ENCODE measurements around the gene NETO2. TPM values are rescaled to one million over a fixed set of nuclear protein-coding genes. Genes with fewer than 3 reads are reported as not detected.
"Not testable (repeated sequence)": the region's sequence is repeated elsewhere in the genome, so short reads cannot be mapped to it uniquely, and the experiment has no call there.

The NETO2 gene, protein sequence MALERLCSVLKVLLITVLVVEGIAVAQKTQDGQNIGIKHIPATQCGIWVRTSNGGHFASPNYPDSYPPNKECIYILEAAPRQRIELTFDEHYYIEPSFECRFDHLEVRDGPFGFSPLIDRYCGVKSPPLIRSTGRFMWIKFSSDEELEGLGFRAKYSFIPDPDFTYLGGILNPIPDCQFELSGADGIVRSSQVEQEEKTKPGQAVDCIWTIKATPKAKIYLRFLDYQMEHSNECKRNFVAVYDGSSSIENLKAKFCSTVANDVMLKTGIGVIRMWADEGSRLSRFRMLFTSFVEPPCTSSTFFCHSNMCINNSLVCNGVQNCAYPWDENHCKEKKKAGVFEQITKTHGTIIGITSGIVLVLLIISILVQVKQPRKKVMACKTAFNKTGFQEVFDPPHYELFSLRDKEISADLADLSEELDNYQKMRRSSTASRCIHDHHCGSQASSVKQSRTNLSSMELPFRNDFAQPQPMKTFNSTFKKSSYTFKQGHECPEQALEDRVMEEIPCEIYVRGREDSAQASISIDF
- polyA plus RNA-seq, result 2.6 TPM
- long read RNA-seq, donor 1, full-length matches to known transcripts, result 1 of 1 reads
- long read RNA-seq, donor 1, partial matches to known transcripts, result 0 of 1 reads
- long read RNA-seq, donor 1, other reads (novel, unspliced or antisense), result 0 of 1 reads
- long read RNA-seq, donor 2, full-length matches to known transcripts, result 2 of 2 reads
- long read RNA-seq, donor 2, partial matches to known transcripts, result 0 of 2 reads
- long read RNA-seq, donor 2, other reads (novel, unspliced or antisense), result 0 of 2 reads
- long read RNA-seq, donor 3, result 0 reads
- long read RNA-seq, donor 4, result 0 reads
- long read RNA-seq, donor 5, partial matches to known transcripts, result 0 of 1 reads
- long read RNA-seq, donor 5, other reads (novel, unspliced or antisense), result 0 of 1 reads
- long read RNA-seq, donor 6, partial matches to known transcripts, result 0 of 1 reads
- long read RNA-seq, donor 6, other reads (novel, unspliced or antisense), result 0 of 1 reads
- long read RNA-seq, donor 7, full-length matches to known transcripts, result 2 of 2 reads
- long read RNA-seq, donor 7, partial matches to known transcripts, result 0 of 2 reads
- long read RNA-seq, donor 7, other reads (novel, unspliced or antisense), result 0 of 2 reads
- long read RNA-seq, donor 8, full-length matches to known transcripts, result 2 of 2 reads
- long read RNA-seq, donor 8, partial matches to known transcripts, result 0 of 2 reads
- long read RNA-seq, donor 8, other reads (novel, unspliced or antisense), result 0 of 2 reads
- long read RNA-seq, donor 9, result 0 reads
- long read RNA-seq, donor 10, full-length matches to known transcripts, result 2 of 2 reads
- long read RNA-seq, donor 10, partial matches to known transcripts, result 0 of 2 reads
- long read RNA-seq, donor 10, other reads (novel, unspliced or antisense), result 0 of 2 reads
- long read RNA-seq, donor 11, full-length matches to known transcripts, result 1 of 1 reads
- long read RNA-seq, donor 11, partial matches to known transcripts, result 0 of 1 reads
- long read RNA-seq, donor 11, other reads (novel, unspliced or antisense), result 0 of 1 reads

DNA sequence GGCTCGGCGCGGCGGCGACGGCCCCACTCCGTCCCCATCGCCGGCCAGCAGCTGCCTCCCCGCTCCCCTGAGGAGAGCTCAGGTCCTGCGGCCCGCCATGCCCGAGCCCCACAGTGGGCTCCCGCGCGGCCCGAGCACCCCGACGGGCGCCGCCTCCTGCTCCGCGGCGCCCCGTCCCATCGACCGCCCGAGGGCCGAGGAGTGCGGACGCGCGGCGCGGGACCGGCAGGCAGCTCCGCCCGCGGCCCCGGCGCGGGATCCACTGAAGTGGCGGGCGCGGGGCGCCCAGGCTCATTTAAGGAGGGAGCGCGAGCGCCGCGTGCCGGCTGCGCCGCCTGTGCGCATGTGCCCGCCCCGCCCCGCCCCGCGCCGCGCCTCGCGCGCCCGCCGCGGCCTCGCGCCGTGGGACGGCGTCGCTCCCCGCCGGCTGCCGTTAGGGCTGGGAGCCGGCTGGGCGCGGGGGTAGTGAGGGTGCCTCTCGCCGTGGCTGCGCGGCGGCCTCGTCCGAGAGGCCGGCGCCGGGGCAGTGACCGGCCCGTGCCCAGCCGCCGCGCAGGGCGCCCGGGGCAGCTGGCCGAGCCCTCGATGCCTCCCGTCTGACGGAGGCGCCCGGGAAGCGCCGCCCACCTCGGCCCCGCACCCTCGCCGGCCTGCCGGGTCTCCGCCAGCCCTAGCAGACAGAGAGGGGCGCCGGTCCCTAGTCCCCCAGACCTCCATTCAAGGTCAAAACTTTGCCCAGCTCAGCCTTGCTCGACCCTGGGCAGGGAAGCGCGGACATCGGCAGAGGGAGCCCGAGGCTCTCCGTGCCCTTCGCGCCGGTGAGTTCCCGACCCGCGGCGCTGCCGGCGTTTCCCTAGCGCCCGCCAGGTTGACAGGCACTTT lies at the start of gene NETO2:
TSS of gene NETO2 (minus strand) at position 269 of the 882 bp plus-strand sequence. CDS start 333 bp downstream, outside the sequence.
- H3K27me3 ChIP-seq (ENCODE audit: control insufficient read depth, insufficient read depth, low read length), result peaks cover 34% of the 10 kb centered on the region
- peaks cover 6% of the 10 kb centered on the region for H3K4me1 ChIP-seq (ENCODE audit: control insufficient read depth, insufficient read depth, low read length)
- no CpG with 5 or more reads among the region's 130 CpGs for WGBS (ENCODE audit: insufficient coverage, low lambda C conversion rate)
- H3K36me3 ChIP-seq (ENCODE audit: control insufficient read depth, insufficient read depth, low read length), result no peaks in the 10 kb centered on the region
- DNase-seq, result peak; percentile 11 to 65
- no peak within 1 kb of the TSS for H3K27ac ChIP-seq (ENCODE audit: low read length)
- no peak within 1 kb of the TSS for H3K4me3 ChIP-seq (ENCODE audit: low read length)
- H3K9me3 ChIP-seq (ENCODE audit: control insufficient read depth, low read depth, low read length), result no peaks in the 10 kb centered on the region

DNA sequence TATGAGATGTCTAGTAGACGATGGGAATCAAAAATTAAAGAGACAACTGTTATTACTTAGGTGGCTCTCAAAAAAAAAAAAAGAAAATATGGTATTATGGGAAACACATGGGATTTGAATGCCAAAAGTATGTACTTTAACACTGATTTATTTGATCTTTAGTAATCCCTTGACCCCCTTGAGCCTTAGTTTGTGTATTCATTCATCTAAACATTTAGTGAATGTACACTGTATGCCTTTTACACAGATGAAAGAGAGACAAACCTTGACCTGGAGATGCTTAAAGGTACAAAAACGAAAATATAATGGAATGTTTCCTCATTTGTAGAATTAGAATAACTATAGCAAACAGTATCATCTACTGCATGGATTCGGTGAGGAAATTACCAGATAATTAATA lies 38.6 kb upstream of the NETO2 start:
- no peak overlapping the region for H3K4me3 ChIP-seq (ENCODE audit: low read length)
- no peaks in the 10 kb centered on the region for H3K4me1 ChIP-seq (ENCODE audit: control insufficient read depth, insufficient read depth, low read length)
- 100% methylated on average over 2 of the region's 3 CpGs for WGBS (ENCODE audit: insufficient coverage, low lambda C conversion rate)
- H3K9me3 ChIP-seq (ENCODE audit: control insufficient read depth, low read depth, low read length), result peaks cover 12% of the 10 kb centered on the region
- H3K27ac ChIP-seq (ENCODE audit: low read length), result no peak overlapping the region
- H3K36me3 ChIP-seq (ENCODE audit: control insufficient read depth, insufficient read depth, low read length), result no peaks in the 10 kb centered on the region
- no peak for DNase-seq
- H3K27me3 ChIP-seq (ENCODE audit: control insufficient read depth, insufficient read depth, low read length), result no peaks in the 10 kb centered on the region

DNA sequence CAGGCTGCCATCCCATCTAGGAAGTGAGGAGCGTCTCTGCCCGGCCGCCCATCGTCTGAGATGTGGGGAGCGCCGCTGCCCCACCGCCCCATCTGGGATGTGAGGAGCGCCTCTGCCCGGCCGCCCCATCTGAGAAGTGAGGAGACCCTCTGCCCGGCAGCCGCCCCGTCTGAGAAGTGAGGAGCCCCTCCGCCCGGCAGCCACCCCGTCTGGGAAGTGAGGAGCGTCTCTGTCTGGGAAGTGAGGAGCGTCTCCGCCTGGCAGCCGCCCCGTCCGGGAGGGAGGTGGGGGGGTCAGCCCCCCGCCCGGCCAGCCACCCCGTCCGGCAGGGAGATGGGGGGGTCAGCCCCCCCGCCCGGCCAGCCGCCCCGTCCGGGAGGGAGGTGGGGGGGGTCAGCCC lies 37.3 kb upstream of the NETO2 start:
- H3K4me1 ChIP-seq (ENCODE audit: control insufficient read depth, insufficient read depth, low read length); H3K4me3 ChIP-seq (ENCODE audit: low read length); H3K27ac ChIP-seq (ENCODE audit: low read length); H3K27me3 ChIP-seq (ENCODE audit: control insufficient read depth, insufficient read depth, low read length); DNase-seq; H3K36me3 ChIP-seq (ENCODE audit: control insufficient read depth, insufficient read depth, low read length): not testable (repeated sequence)
- H3K9me3 ChIP-seq (ENCODE audit: control insufficient read depth, low read depth, low read length), result peaks cover 12% of the 10 kb centered on the region
- WGBS (ENCODE audit: insufficient coverage, low lambda C conversion rate), result no CpG with 5 or more reads among the region's 31 CpGs

DNA sequence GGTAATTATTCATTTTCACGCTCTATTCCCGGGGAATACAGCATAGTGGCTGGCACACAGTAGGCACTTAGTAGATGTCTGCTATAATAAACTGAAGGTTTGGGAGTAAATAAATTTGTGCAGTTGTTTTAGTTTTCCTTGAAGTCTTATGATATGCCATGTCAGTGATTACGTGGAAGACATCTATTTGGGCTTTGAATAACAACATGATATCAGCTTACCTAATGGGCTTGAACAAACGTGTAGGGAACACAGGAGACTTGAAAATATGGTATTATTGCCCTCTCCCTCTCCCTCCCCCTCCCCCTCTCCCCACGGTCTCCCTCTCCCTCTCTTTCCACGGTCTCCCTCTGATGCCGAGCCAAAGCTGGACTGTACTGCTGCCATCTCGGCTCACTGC lies 36.3 kb upstream of the NETO2 start:
- Histone ChIP-seq H3K27ac (ENCODE audit: low read length) (no peak overlapping the region), H3K4me1 (ENCODE audit: control insufficient read depth, insufficient read depth, low read length) (no peaks in the 10 kb centered on the region), H3K9me3 (ENCODE audit: control insufficient read depth, low read depth, low read length) (peaks cover 12% of the 10 kb centered on the region), H3K4me3 (ENCODE audit: low read length) (no peak overlapping the region), H3K36me3 (ENCODE audit: control insufficient read depth, insufficient read depth, low read length) (no peaks in the 10 kb centered on the region), H3K27me3 (ENCODE audit: control insufficient read depth, insufficient read depth, low read length) (no peaks in the 10 kb centered on the region)
- 100% methylated on average over 2 of the region's 8 CpGs for WGBS (ENCODE audit: insufficient coverage, low lambda C conversion rate)
- no peak for DNase-seq

DNA sequence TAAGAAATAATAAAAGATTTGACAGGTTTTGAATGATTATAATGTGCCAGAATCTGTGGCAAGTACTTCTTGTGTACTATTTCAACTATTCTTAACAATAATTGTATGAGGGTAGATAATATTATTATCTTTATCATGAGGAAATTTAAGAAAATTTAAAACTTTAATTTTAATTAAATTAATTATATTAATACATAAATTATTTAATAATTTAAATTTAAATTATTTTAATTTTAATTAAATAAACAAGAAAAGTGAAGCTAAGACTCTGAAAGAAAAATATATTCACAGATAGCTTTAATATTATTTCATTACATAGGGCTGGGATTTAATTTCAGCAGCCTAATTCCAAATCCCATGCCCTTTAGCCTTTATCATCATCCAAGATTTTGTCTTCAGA lies 31.4 kb upstream of the NETO2 start:
- Histone ChIP-seq H3K9me3 (ENCODE audit: control insufficient read depth, low read depth, low read length) (peaks cover 2% of the 10 kb centered on the region), H3K27ac (ENCODE audit: low read length) (no peak overlapping the region), H3K36me3 (ENCODE audit: control insufficient read depth, insufficient read depth, low read length) (no peaks in the 10 kb centered on the region), H3K4me3 (ENCODE audit: low read length) (no peak overlapping the region), H3K4me1 (ENCODE audit: control insufficient read depth, insufficient read depth, low read length) (no peaks in the 10 kb centered on the region), H3K27me3 (ENCODE audit: control insufficient read depth, insufficient read depth, low read length) (no peaks in the 10 kb centered on the region)
- no peak for DNase-seq

DNA sequence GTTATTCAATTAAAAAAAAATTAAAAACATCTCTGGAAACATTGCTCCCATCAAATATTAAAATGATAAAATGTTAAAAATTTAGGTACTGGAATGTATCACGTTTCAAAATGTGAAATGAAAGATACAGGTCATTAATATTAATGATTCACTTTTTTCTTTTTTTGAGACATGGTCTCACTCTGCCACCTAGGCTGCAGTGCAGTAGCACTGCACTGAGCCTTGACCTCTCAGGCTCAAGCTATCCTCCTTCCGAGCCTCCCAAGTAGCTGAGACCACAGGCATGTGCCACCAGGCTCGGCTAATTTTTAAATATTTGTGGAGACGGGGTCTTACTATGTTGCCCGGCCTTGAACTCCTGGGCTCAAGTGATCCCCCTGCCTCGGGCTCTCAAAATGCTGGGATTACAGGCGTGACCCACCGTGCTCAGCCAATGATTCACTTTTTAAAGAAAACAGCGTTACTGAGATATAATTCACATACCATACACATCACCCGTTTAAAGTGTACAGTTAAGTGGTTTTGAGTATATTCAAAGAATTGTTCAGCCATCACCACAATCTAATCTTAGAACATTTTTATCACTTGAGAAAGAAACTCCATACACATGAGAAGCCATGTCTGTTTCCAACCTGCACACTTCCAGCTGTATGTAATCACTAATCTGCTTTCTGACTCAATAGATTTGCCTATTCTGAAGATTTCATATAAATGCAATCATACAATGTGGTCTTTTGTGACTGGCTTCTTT lies 19.1 kb upstream of the NETO2 start:
- Histone ChIP-seq H3K4me3 (ENCODE audit: low read length) (no peak overlapping the region), H3K4me1 (ENCODE audit: control insufficient read depth, insufficient read depth, low read length) (no peaks in the 10 kb centered on the region), H3K36me3 (ENCODE audit: control insufficient read depth, insufficient read depth, low read length) (peaks cover 10% of the 10 kb centered on the region), H3K9me3 (ENCODE audit: control insufficient read depth, low read depth, low read length) (no peaks in the 10 kb centered on the region), H3K27me3 (ENCODE audit: control insufficient read depth, insufficient read depth, low read length) (no peaks in the 10 kb centered on the region), H3K27ac (ENCODE audit: low read length) (no peak overlapping the region)
- no peak for DNase-seq
- 100% methylated on average over 2 of the region's 10 CpGs for WGBS (ENCODE audit: insufficient coverage, low lambda C conversion rate)

DNA sequence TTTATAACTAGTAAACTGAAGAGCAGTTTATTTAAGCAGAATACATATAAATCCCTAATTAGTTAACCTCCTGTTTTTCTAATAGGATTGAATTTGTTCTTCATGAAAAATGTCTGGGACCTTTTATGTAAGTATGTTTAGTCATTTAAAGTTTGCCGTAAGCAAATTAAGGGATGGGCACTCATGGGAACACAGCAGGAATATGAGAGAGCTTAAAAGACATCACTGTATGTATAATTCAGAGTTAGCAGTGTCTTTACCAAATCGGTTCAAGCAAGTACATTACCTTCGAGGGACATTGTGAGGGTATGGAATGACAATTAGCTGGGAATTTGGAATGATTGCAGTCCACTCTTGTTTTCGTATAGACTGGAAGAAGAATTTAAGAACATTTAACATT lies 17.7 kb upstream of the NETO2 start:
- no peak overlapping the region for H3K27ac ChIP-seq (ENCODE audit: low read length)
- no peaks in the 10 kb centered on the region for H3K4me1 ChIP-seq (ENCODE audit: control insufficient read depth, insufficient read depth, low read length)
- no peaks in the 10 kb centered on the region for H3K9me3 ChIP-seq (ENCODE audit: control insufficient read depth, low read depth, low read length)
- no peaks in the 10 kb centered on the region for H3K27me3 ChIP-seq (ENCODE audit: control insufficient read depth, insufficient read depth, low read length)
- H3K36me3 ChIP-seq (ENCODE audit: control insufficient read depth, insufficient read depth, low read length), result peaks cover 12% of the 10 kb centered on the region
- WGBS (ENCODE audit: insufficient coverage, low lambda C conversion rate), result no CpG with 5 or more reads among the region's 4 CpGs
- no peak for DNase-seq
- H3K4me3 ChIP-seq (ENCODE audit: low read length), result no peak overlapping the region

DNA sequence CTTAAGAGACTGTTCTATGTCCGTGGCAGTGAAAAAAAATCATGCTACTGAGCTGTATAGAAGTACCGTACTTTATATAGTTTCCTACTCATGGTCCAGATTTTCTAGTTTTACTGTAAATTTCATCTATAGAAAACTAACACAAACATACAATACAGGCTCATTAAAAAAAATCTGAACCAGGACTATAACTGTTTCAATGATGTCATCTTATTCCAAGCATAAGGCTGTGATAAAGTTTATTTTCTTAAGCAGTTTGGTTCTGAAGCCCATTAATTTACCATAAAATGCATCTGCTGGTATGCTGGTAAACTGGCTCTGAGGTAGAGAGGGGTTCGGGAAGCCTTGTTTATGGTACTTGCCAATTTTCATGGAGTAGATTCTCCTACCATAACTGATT lies 16.7 kb upstream of the NETO2 start:
- Histone ChIP-seq H3K27me3 (ENCODE audit: control insufficient read depth, insufficient read depth, low read length) (no peaks in the 10 kb centered on the region), H3K4me3 (ENCODE audit: low read length) (no peak overlapping the region), H3K4me1 (ENCODE audit: control insufficient read depth, insufficient read depth, low read length) (no peaks in the 10 kb centered on the region), H3K36me3 (ENCODE audit: control insufficient read depth, insufficient read depth, low read length) (peaks cover 15% of the 10 kb centered on the region), H3K9me3 (ENCODE audit: control insufficient read depth, low read depth, low read length) (no peaks in the 10 kb centered on the region), H3K27ac (ENCODE audit: low read length) (no peak overlapping the region)
- 100% methylated on average over 2 of the region's 3 CpGs for WGBS (ENCODE audit: insufficient coverage, low lambda C conversion rate)
- no peak for DNase-seq

DNA sequence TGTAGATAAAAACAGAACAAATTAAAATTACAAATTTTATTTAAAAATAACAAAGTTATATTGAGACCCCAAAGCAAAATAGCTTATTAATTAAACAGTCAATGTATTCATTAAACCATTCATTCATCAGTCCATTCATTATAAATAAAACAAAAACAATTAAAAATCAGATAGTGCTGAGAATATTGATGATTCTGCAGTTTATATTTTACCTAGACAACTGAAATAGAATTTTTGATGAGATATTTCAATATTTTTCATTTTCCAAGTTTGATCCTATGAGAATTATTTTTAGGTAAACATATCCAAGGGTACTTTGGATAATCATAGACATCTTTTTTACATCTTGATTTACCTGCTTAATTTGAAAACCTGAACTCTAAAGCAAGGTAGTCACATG lies 15.2 kb upstream of the NETO2 start:
- Histone ChIP-seq H3K27me3 (ENCODE audit: control insufficient read depth, insufficient read depth, low read length) (no peaks in the 10 kb centered on the region), H3K27ac (ENCODE audit: low read length) (no peak overlapping the region), H3K9me3 (ENCODE audit: control insufficient read depth, low read depth, low read length) (no peaks in the 10 kb centered on the region), H3K4me1 (ENCODE audit: control insufficient read depth, insufficient read depth, low read length) (no peaks in the 10 kb centered on the region), H3K36me3 (ENCODE audit: control insufficient read depth, insufficient read depth, low read length) (peaks cover 15% of the 10 kb centered on the region), H3K4me3 (ENCODE audit: low read length) (no peak overlapping the region)
- DNase-seq, result no peak

Measured in large intestine (tissue), 12 donors.